ENCODE measurements around the gene RGS12.

The RGS12 gene

GRCh38 chr4:3284734-3285557 is 7.9 kb upstream of the RGS12 start:
- no peak for DNase-seq

GRCh38 chr4:3285558-3286334 is 7.1 kb upstream of the RGS12 start:
- DNase-seq, result no peak

GRCh38 chr4:3286335-3287175 is 6.3 kb upstream of the RGS12 start:
- DNase-seq, result no peak

DNA sequence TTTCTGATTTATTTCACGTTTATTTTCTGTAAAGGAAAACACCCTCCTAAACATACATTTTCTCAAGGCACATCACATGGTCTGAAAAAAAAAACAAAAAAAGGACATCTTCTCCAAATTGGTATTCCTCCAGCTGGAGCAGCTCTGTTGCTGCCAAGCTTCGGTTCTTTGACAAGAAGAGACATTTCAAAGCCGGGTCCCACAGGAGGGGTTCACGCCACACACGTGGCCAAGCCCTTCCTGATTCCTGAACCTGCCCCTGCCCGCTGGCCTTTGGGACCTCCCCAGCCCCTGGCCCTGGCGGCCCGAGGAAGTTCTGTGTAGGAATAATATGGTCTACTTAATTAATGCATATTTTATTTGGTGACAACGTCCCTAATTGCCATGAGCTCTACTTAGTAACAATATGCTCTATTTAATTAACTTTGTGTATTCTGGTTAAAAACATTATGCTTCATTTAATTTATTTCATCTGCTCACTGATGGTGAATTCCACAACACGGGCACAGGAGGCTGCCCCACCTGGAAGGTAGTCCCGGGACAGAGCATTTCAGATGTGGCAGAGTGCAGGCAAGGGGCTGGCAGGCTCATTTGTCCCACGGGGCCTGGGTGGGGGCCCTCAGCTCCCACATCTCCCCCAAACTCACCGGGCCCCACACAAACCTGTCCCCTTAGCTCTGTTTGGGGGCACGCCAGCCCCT is 5.4 kb upstream of the RGS12 start:
- DNase-seq, result no peak

GRCh38 chr4:3287972-3288570 is 4.8 kb upstream of the RGS12 start:
- no peak for DNase-seq

DNA sequence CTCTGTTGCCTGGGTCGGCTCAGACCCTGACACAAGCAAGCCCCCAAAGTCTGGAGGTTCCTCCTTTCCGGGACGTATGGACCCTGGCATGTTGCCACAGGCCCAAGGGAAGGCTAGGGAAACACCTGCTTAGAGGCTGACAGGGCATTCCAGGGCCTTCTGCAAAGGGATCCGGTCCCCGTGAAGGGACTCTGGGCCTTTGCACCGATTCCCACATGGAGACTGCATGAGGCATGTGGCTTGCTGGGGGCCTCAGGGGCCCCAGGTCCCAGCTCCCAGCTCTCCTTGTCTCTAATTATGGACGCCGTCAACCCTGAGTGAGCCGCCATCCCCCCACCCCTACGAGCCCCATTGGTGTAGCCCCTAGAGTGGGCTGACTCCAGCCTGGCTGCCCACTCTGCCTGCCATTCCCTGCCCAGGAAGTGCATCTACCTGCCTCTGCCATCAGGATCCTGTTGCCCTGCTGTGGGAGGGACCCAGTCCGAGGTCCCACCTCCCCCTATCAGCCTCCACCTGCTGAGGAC is 4.2 kb upstream of the RGS12 start:
- DNase-seq, result no peak

DNA sequence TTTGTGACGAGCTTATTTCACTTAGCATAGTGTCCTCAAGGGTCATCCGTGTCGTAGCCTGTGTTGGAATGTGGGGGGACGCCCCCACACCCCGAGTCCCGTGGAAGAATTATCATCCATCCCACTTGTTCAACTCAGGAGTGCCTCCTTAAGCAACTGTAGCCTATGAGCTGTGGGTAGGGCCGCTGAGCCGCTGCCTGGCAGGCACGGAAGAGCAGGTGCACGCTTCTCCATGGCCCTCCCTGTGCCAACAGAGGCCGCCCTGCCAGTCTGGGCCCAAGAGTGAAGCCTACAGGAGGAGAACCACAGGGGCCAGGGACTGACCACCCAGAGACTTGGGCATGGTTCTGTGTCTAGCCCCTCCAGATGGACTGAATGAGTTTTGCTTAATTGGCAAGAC is 2.3 kb upstream of the RGS12 start:
- DNase-seq, result no peak

DNA sequence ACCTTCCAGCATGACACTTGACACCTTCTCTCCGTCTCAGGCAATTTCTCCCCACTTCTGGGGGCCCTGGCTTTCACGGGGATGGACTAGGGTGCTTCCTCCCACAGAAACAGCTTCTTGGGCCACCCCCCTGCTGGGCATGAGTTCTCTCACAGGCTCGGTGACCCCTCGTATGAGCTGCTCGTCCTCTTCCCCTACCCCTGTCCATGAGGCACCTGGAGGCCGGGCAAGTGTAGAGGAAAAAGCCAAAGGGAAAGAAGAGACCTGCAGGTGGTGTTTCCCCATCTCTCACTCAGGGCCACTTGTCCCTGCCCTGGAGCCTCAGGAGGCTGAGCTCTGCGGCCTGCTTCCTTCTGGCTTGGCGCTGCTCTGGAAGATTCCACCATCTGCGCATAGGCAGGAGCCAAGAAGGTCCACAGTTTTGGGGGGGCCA is 1.9 kb upstream of the RGS12 start:
- no peak for DNase-seq

- no peak for DNase-seq
Observed at GRCh38 chr4:3291411-3291968, 1.3 kb upstream of the RGS12 start.

DNA sequence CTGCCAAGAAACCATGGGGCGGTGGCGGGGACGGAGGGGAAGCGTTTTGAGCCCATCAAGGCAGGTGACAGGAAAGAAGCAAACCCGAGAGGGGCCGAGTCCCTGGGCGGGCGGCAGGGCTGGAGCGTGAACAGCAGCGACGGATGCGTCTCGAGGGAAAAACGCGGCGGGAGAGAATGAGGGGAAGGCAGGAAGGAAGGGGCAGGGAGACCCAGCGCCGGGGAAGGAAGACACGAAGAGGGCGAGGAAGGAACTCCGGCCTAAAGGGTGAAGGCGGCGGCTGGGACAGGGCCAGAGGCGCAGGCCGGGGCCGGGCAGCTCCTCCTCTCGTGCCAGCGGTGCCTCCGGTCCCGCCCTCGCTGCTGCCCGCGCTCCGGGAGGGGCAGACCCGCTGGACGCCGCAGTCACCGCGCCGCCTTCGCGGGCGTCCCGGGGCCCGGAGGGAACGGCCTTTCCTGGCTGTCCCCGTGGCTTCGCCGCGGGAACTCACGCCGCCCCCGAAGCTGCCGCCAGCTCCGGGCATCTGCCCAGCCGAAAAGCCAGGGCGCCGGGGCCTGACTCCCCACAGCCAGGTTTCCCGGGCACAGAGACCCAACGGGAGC is 751 bp upstream of the RGS12 start:
- DNase-seq, result no peak

GRCh38 chr4:3293401-3294391 is 875 bp downstream of the RGS12 start:
- no peak for DNase-seq

DNA sequence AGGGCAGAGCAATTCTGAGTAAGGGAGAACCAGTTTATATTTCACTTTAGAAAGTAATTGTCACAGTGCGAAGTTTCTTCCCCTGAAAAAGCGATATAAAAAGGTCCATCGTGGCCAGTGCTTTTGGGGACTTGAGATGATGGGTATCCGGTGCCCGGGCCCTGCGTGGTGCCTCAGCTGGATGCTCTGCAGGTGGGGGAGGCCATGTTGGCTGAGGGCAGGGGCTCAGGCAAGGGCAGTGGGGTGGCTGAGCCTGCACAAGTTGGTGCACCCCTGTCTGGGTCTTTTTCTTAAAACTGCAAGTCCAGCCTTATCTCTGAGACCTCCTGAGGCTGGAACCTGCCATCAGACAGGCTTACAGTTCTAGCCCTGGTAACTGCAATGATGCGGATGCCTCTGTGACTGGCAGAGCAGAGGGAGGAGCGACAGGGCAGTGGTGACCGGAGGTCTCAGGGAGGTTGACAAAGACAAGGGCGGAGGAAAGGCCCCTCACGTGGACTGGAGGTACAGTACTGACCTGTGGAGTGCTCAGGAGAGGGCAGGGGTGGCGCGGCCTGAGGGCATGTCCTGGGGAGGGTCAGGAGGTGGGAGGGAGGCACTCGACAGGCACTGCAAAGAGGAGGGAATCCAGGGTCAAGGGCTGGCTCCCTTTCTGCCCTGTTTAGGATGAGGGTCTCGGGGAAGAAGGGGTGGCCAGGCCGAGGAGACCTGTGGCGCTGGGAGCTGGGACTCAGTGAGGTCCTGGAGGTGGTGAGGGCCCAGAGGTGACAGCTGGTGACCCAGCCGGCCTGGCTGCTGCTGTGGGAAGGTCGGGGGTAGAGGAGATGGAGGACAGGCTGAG is 1.8 kb downstream of the RGS12 start:
- no peak for DNase-seq

- no peak for DNase-seq
Observed at GRCh38 chr4:3295837-3296624, 3.2 kb downstream of the RGS12 start.

DNA sequence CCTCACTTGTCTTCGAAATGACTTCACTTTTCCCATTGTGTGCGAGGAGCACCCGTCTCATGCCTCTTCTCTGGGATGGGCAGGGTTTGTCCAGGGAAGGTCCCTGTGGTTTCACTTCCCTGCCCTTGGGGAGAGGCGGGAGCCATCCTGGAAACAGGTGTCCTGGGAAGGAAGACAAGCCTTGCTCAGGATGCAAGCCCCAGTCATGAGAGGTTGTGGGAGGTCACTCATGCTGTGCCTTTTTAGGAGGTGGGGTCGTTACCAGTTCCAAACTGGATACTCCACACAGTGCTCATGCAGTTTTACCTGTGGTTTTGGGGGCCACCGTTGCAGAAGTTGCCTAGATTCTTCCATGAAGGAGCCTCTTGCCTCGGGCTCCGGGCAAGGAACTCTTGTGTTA is 3.8 kb downstream of the RGS12 start:
- DNase-seq, result no peak

GRCh38 chr4:3297066-3297859 is 4.4 kb downstream of the RGS12 start:
- DNase-seq, result no peak

DNA sequence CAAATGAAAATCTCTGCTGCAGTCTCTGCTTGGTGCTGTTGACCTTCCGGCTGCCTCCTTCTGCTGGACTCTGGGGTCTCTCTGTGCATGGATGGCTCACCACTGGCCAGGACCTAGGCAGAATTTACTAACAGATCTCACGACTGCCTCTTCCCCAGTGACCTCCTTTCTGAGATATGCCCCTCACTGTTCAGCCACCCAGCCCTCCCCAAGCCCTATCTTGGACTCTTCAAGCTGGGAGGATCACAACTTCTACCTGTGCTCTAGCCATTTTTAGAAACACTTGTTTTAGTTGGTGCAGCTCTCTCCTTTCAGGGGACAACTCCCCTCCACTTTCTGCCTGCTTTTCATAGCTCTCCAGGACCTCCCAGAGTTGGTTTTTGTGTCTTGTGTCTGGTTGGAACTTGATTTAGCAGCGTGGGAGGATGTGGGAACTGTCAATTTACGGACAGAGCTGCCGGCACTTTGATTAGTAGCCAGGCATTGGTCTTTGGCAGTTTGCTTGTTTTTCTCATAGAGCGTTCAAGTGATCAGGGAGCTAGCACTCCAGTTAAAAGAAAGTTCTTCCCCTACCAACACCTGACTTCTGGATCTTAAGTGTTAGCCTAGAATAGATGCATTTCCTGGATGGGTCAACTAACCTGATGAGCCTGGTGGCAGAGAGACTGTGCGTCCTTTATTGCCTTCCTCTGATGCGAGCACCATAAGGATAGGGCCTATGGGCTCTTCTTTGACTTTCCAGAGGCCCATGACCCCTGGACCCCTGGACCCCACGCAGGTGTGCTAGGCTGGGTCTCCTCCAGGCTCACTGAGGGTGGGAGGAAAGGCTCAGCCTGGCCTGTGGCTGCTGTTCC is 6.5 kb downstream of the RGS12 start:
- no peak for DNase-seq
